ENCODE measurements around the gene SCRT2.

SCRT2 gene

GRCh38 chr20:689947-690346, 14.3 kb upstream of the SCRT2 start:
- TF ChIP-seq ZFX (IDR thresholded peaks at IDR 0.05; ENCODE audit: borderline replicate concordance) (no peak), CTCF (IDR thresholded peaks at IDR 0.05) (no peak)
- H3K27ac ChIP-seq = no peak overlapping the region

- no peak for TF ChIP-seq ZFX (IDR thresholded peaks at IDR 0.05; ENCODE audit: borderline replicate concordance)
- no peak for TF ChIP-seq CTCF (IDR thresholded peaks at IDR 0.05)
- no peak overlapping the region for H3K27ac ChIP-seq
These were observed 13.7 kb upstream of the SCRT2 start for GRCh38 chr20:689348-689747.

GRCh38 chr20:688809-689212, 13.2 kb upstream of the SCRT2 start:
- H3K27ac ChIP-seq = no peak overlapping the region
- no peak for TF ChIP-seq CTCF (IDR thresholded peaks at IDR 0.05)
- no peak for TF ChIP-seq ZFX (IDR thresholded peaks at IDR 0.05; ENCODE audit: borderline replicate concordance)

DNA sequence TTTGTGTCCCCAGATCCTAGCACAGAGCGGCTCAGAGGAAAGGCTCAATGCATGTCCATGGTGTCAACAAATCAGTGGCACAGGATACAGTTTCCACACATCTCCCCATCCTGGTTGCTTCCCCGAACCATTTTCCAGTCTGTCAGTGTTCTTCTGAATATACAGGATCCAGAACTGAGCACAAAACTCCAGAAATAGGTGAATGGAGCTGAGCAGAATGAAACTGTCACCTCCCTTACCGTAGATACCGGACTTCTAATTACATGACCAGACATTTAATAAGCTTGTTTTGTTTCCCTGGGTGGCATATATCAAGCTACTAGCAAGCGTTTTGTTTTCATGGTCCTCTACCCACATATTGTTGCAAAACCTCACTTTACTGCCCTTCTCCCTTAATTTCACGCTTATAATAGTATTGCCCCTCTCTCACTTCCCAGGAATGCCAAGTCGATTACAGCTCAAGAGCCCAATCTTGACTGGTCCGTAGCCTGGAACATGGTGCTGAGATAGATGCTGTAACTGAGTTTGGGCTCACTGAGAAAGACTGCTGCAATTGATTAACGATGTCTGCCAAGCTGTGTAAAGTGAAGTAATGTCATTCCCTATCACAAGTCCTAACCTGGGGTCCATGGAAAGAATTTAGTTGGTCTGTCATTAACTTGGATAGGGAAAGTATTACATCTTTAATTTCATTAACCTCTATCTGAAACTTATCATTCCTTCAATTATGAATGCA, 12.0 kb upstream of the SCRT2 start:
- no peak overlapping the region for H3K27ac ChIP-seq
- TF ChIP-seq ZFX (IDR thresholded peaks at IDR 0.05; ENCODE audit: borderline replicate concordance) (no peak), CTCF (IDR thresholded peaks at IDR 0.05) (no peak)

GRCh38 chr20:684676-685319, 9.2 kb upstream of the SCRT2 start:
- H3K27ac ChIP-seq = no peak overlapping the region
- TF ChIP-seq CTCF (IDR thresholded peaks at IDR 0.05) (no peak), ZFX (IDR thresholded peaks at IDR 0.05; ENCODE audit: borderline replicate concordance) (no peak)

DNA sequence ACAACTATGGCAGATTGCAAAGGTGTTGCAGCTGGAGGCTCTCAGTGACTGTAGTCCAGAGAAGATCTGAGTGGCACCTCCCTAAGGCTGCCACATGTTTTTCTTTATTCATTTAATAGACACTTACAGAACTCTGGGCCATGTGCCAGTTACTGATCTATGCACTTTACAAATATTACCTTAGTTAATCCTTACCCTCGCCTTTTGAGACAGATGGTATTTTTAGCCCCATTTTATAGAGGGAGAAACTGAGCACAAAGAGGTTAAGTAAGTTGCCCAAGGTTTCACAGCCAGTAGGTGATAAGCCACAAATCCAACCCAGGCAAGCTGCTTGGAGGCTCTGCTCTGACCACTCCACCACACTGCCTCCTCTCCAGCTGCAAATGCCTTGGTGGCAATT, 6.5 kb upstream of the SCRT2 start:
- TF ChIP-seq CTCF (IDR thresholded peaks at IDR 0.05) (no peak), ZFX (IDR thresholded peaks at IDR 0.05; ENCODE audit: borderline replicate concordance) (no peak)
- peak overlapping the region; percentile 76 for H3K27ac ChIP-seq

GRCh38 chr20:680638-681187, 5.1 kb upstream of the SCRT2 start:
- peak overlapping the region; percentile 76 for H3K27ac ChIP-seq
- TF ChIP-seq ZFX (IDR thresholded peaks at IDR 0.05; ENCODE audit: borderline replicate concordance) (no peak), CTCF (IDR thresholded peaks at IDR 0.05) (no peak)

Data from 22Rv1 (cell line).